H9 (cell line): ENCODE results near the gene RNASE9. TPM values are rescaled to one million over a fixed set of nuclear protein-coding genes. Genes with fewer than 3 reads are reported as not detected.
"Not testable (repeated sequence)": the region's sequence is repeated elsewhere in the genome, so short reads cannot be mapped to it uniquely, and the experiment has no call there.

ENCODE experiments used
- DNase-seq: peaks from one replicate; pipeline ENCODE4 v3.0.0-alpha.2; 2017
- H2AFZ ChIP-seq: one replicate; pipeline ENCODE4 v1.6.1; 2013; ENCODE audit warnings: mild to moderate bottlenecking, low read length, control low read depth, moderate library complexity
- H2AK5ac ChIP-seq: 2 replicates; pipeline ENCODE4 v1.6.1; 2013; ENCODE audit warnings: low read length, control low read depth, mixed read lengths; ENCODE audit not compliant: insufficient read length
- H2BK120ac ChIP-seq: one replicate; pipeline ENCODE4 v1.6.1; 2013; ENCODE audit warnings: low read depth, mild to moderate bottlenecking, low read length, control low read depth, inconsistent platforms; ENCODE audit not compliant: poor library complexity, severe bottlenecking
- H2BK12ac ChIP-seq: 2 replicates; pipeline ENCODE4 v1.6.1; 2013; ENCODE audit warnings: low read length, control low read depth, mixed read lengths, low read depth; ENCODE audit not compliant: insufficient read length
- H2BK15ac ChIP-seq: 2 replicates; pipeline ENCODE4 v1.6.1; 2013; ENCODE audit warnings: low read depth, low read length, control low read depth
- H2BK20ac ChIP-seq: one replicate; pipeline ENCODE4 v1.6.1; 2013; ENCODE audit warnings: low read depth, mild to moderate bottlenecking, low read length, control low read depth, inconsistent platforms; ENCODE audit not compliant: poor library complexity, severe bottlenecking
- H2BK5ac ChIP-seq: 2 replicates; pipeline ENCODE4 v1.6.1; 2013; ENCODE audit warnings: low read length, control low read depth, mixed read lengths; ENCODE audit not compliant: insufficient read length
- H3K14ac ChIP-seq: 2 replicates; pipeline ENCODE4 v1.6.1; 2013; ENCODE audit warnings: low read length, control low read depth; ENCODE audit not compliant: insufficient read depth
- H3K18ac ChIP-seq: 2 replicates; pipeline ENCODE4 v1.6.1; 2013; ENCODE audit warnings: low read depth, mild to moderate bottlenecking, mixed read lengths, low read length, control low read depth; ENCODE audit not compliant: insufficient read length
- H3K23ac ChIP-seq: 2 replicates; pipeline ENCODE4 v1.6.1; 2013; ENCODE audit warnings: low read length, control low read depth, mixed read lengths, low read depth; ENCODE audit not compliant: insufficient read length
- H3K23me2 ChIP-seq: 2 replicates; pipeline ENCODE4 v1.6.1; 2013; ENCODE audit warnings: low read depth, mild to moderate bottlenecking, mixed read lengths, low read length, control low read depth; ENCODE audit not compliant: insufficient read length, poor library complexity, severe bottlenecking
- H3K27ac ChIP-seq: 2 replicates; pipeline ENCODE4 v1.5.1; 2013; ENCODE audit warnings: low read length, control low read depth, mixed read lengths, low read depth; ENCODE audit not compliant: insufficient read length
- H3K27me3 ChIP-seq: 2 replicates; pipeline ENCODE4 v1.6.1; 2013; ENCODE audit warnings: low read length, control low read depth, inconsistent platforms; ENCODE audit not compliant: insufficient read depth
- H3K4ac ChIP-seq: 2 replicates; pipeline ENCODE4 v1.6.1; 2013; ENCODE audit warnings: low read depth, mild to moderate bottlenecking, control low read depth, inconsistent platforms, low read length, moderate library complexity
- H3K4me1 ChIP-seq: 2 replicates; pipeline ENCODE4 v1.6.1; 2013; ENCODE audit warnings: low read length, control low read depth, inconsistent platforms; ENCODE audit not compliant: insufficient read depth
- H3K4me2 ChIP-seq: 2 replicates; pipeline ENCODE4 v1.6.1; 2013; ENCODE audit warnings: low read length, control low read depth, mixed read lengths; ENCODE audit not compliant: insufficient read length, insufficient read depth
- H3K56ac ChIP-seq: 2 replicates; pipeline ENCODE4 v1.6.1; 2013; ENCODE audit warnings: low read depth, mild to moderate bottlenecking, mixed read lengths, low read length, control low read depth; ENCODE audit not compliant: insufficient read length
- H3K79me1 ChIP-seq: 2 replicates; pipeline ENCODE4 v1.6.1; 2013; ENCODE audit warnings: low read depth, mild to moderate bottlenecking, moderate library complexity, low read length, control low read depth, inconsistent platforms; ENCODE audit not compliant: insufficient read depth, poor library complexity, severe bottlenecking
- H3K79me2 ChIP-seq: 2 replicates; pipeline ENCODE4 v1.6.1; 2013; ENCODE audit warnings: low read length, control low read depth, inconsistent platforms; ENCODE audit not compliant: insufficient read depth
- H3K9ac ChIP-seq: 2 replicates; pipeline ENCODE4 v1.6.1; 2013; ENCODE audit warnings: low read length, control low read depth, mixed read lengths; ENCODE audit not compliant: insufficient read length; ENCODE audit errors: extremely low read depth
- H3K9me3 ChIP-seq: one replicate; pipeline ENCODE4 v1.6.1; 2013; ENCODE audit warnings: low read depth, low read length, inconsistent platforms; ENCODE audit not compliant: control insufficient read depth
- H3T11ph ChIP-seq: one replicate; pipeline ENCODE4 v1.6.1; 2013; ENCODE audit warnings: mild to moderate bottlenecking, low read length, control low read depth, inconsistent platforms
- H4K20me1 ChIP-seq: one replicate; pipeline ENCODE4 v1.6.1; 2013; ENCODE audit not compliant: control insufficient read depth, insufficient read length, insufficient read depth
- H4K5ac ChIP-seq: 2 replicates; pipeline ENCODE4 v1.6.1; 2013; ENCODE audit warnings: low read depth, mild to moderate bottlenecking, mixed read lengths, low read length, control low read depth; ENCODE audit not compliant: insufficient read length
- H4K8ac ChIP-seq: replicated peaks from 2 replicates; pipeline ENCODE4 v1.6.1; 2013; ENCODE audit warnings: low read length, control low read depth, mixed read lengths, low read depth; ENCODE audit not compliant: insufficient read length
- H4K91ac ChIP-seq: 2 replicates; pipeline ENCODE4 v1.6.1; 2013; ENCODE audit warnings: low read depth, mild to moderate bottlenecking, moderate library complexity, mixed read lengths, low read length, control low read depth; ENCODE audit not compliant: insufficient read length
- H3K27ac Mint-ChIP-seq, 3 experiments: 2 replicates in 2 of 3; 3 replicates in 1 of 3; pipeline ENCODE4 v1.8.0; 2020 to 2021; ENCODE audit warnings: mixed read lengths in 3 of 3, mild to moderate bottlenecking in 1 of 3, moderate library complexity in 1 of 3
- H3K27me3 Mint-ChIP-seq: 2 replicates; pipeline ENCODE4 v1.8.0; 2021; ENCODE audit warnings: low read depth, mild to moderate bottlenecking, moderate library complexity, mixed read lengths
- H3K36me3 Mint-ChIP-seq, 3 experiments: 2 replicates in 2 of 3; 3 replicates in 1 of 3; pipeline ENCODE4 v1.8.0; 2020 to 2021; ENCODE audit warnings: low read depth in 3 of 3, mixed read lengths in 3 of 3; ENCODE audit not compliant: insufficient read depth in 1 of 3
- H3K4me1 Mint-ChIP-seq, 2 experiments: 2 replicates each; pipeline ENCODE4 v1.8.0; 2020; ENCODE audit warnings: mixed read lengths in 2 of 2
- H3K4me3 Mint-ChIP-seq, 2 experiments: 2 replicates in 1 of 2; 3 replicates in 1 of 2; pipeline ENCODE4 v1.8.0; 2020 to 2021; ENCODE audit warnings: mild to moderate bottlenecking in 2 of 2, mixed read lengths in 2 of 2, moderate library complexity in 1 of 2
- H3K9me3 Mint-ChIP-seq, 2 experiments: 2 replicates in 1 of 2; 3 replicates in 1 of 2; pipeline ENCODE4 v1.8.0; 2020; ENCODE audit warnings: mild to moderate bottlenecking in 2 of 2, mixed read lengths in 2 of 2, moderate library complexity in 1 of 2
- CTCF ChIP-seq: fragments of 200-600 bp; sonication (generic); conservative IDR thresholded peaks from 3 replicates; pipeline ENCODE4 v1.8.0; 2021; ENCODE audit warnings: antibody characterized with exemption, mild to moderate bottlenecking
- WGBS: extraction: QIAGEN DNeasy Blood & Tissue Kit; methylation state at CpG from one replicate; pipeline ENCODE4 v1.1.7; 2013; ENCODE audit warnings: missing lambda C conversion rate, low lambda C conversion rate, mixed read lengths; ENCODE audit not compliant: insufficient read length; ENCODE audit errors: extremely low coverage; 5-methylcytosine and 5-hydroxymethylcytosine counted together
- total RNA-seq: library from RNA; stranded (reverse); gene quantifications from 2 replicates; pipeline ENCODE4 v1.2.1, GENCODE V29; 2021

Gene RNASE9
- total RNA-seq, 1 experiment from 2014 or later, result not detected

DNA sequence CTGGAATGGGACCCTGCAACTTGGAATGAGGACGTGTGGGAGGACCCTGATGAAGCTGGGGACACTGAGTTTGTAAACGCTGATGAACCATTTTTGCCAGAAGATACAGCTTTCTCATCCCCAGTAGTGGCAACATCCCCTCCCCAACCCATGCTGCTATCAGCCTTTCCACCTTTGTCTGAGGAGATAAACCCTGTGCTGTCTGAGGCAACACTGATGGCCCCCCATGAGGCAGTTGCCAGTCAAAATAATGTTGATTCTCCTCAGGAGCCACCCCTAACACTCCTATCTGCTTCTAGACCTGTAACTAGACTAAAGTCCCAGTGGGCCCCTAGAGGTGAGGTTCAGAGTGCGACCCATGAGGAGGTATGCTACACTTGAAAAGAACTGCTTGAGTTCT is 7.5 kb upstream of the RNASE9 start:
- H3K4me1 ChIP-seq, result peaks cover 7% of the 10 kb centered on the region; the same call in 1 of the 2 replicates
- Mint-ChIP-seq H3K36me3 (peaks cover 18 to 31% (median 29%) of the 10 kb centered on the region in 3 experiments), H3K27ac (no peak overlapping the region), H3K4me1 (peaks cover 39 to 42% of the 10 kb centered on the region in 2 experiments), H3K9me3 (peaks cover 13 to 37% of the 10 kb centered on the region in 2 experiments), H3K4me3 (no peak overlapping the region), H3K27me3 (no peaks in the 10 kb centered on the region)
- no peak overlapping the region for H2AK5ac ChIP-seq
- no peaks in the 10 kb centered on the region for H3K79me1 ChIP-seq
- no peak overlapping the region for H2BK15ac ChIP-seq
- no peak overlapping the region for H3K4me2 ChIP-seq
- no peak overlapping the region for H3K18ac ChIP-seq
- H3K9ac ChIP-seq, result no peak overlapping the region
- H3K9me3 ChIP-seq, result peaks cover 7% of the 10 kb centered on the region
- no peak overlapping the region for H3K27ac ChIP-seq
- H2AFZ ChIP-seq, result no peak overlapping the region
- H2BK120ac ChIP-seq, result no peak overlapping the region
- no peaks in the 10 kb centered on the region for H3K27me3 ChIP-seq
- H3K79me2 ChIP-seq, result no peaks in the 10 kb centered on the region
- no peak overlapping the region for H3K4ac ChIP-seq
- H4K8ac ChIP-seq, result no peak overlapping the region
- DNase-seq, result no peak
- H4K91ac ChIP-seq, result no peak overlapping the region
- TF ChIP-seq CTCF, result no peak
- H3K56ac ChIP-seq, result no peak overlapping the region
- no peak overlapping the region for H2BK12ac ChIP-seq
- WGBS, result no CpG with 5 or more reads among the region's 3 CpGs
- H3T11ph ChIP-seq, result no peak overlapping the region
- H2BK20ac ChIP-seq, result no peak overlapping the region
- no peaks in the 10 kb centered on the region for H3K23me2 ChIP-seq
- no peak overlapping the region for H4K5ac ChIP-seq
- no peak overlapping the region for H2BK5ac ChIP-seq
- H4K20me1 ChIP-seq, result no peaks in the 10 kb centered on the region
- H3K14ac ChIP-seq, result no peak overlapping the region
- H3K23ac ChIP-seq, result no peak overlapping the region

- not testable (repeated sequence) for H3K56ac ChIP-seq, H2AFZ ChIP-seq, H3K27ac ChIP-seq, H3K4me3 Mint-ChIP-seq, H2BK12ac ChIP-seq, H2BK5ac ChIP-seq, H3K4me2 ChIP-seq, H3K23ac ChIP-seq, H3K9me3 ChIP-seq, H3K27me3 Mint-ChIP-seq, H3K27me3 ChIP-seq, H3K4me1 ChIP-seq, H4K91ac ChIP-seq, H2BK120ac ChIP-seq, H2BK15ac ChIP-seq, H3K14ac ChIP-seq, H4K8ac ChIP-seq, H3K18ac ChIP-seq, H4K5ac ChIP-seq, H3K79me2 ChIP-seq, H3T11ph ChIP-seq, H2BK20ac ChIP-seq, H3K79me1 ChIP-seq, H3K9ac ChIP-seq, H3K23me2 ChIP-seq, DNase-seq, H2AK5ac ChIP-seq, H4K20me1 ChIP-seq, H3K4ac ChIP-seq, H3K27ac Mint-ChIP-seq
- Mint-ChIP-seq H3K4me1 (peaks cover 29 to 37% of the 10 kb centered on the region in 2 experiments), H3K9me3 (peaks cover 13 to 37% of the 10 kb centered on the region in 2 experiments), H3K36me3 (peaks cover 18 to 31% (median 29%) of the 10 kb centered on the region in 3 experiments)
- WGBS, result no CpG with 5 or more reads among the region's 1 CpG
Measured at GRCh38 chr14:20567199-20567598, 6.4 kb upstream of the RNASE9 start.
